IMR-90 (cell line): ENCODE measurements around the gene LINGO1. TPM values are rescaled to one million over a fixed set of nuclear protein-coding genes. Genes with fewer than 3 reads are reported as not detected.

Source experiments
- ATAC-seq: fragments of 200-7000 bp; cut with Tn5 transposase; 2 replicates; pipeline ENCODE4 v1.9.1; 2020; ENCODE audit warnings: low read depth, mild to moderate bottlenecking, moderate library complexity
- BruUV-seq: library from RNA; stranded (reverse); fragments of 400-500 nt; replicated peaks from 2 replicates; lab custom pipeline; 2021; lab: Mats Ljungman, UMichigan
- CTCF ChIA-PET: fragments of 300-600 bp; formaldehyde crosslinking; extraction: SDS; loops from one replicate; lab custom pipeline; 2021; ENCODE audit warnings: antibody characterized with exemption; lab: Yijun Ruan, JAX
- POLR2A ChIA-PET: fragments of 300-600 bp; sonication (Branson Sonifier 250); formaldehyde crosslinking; loops from one replicate; lab custom pipeline; 2022; ENCODE audit warnings: antibody characterized with exemption; ENCODE audit not compliant: unreplicated experiment; lab: Charles Lee
- DNase-seq: peaks from one replicate; pipeline ENCODE4 v3.0.0; 2013
- H2AFZ ChIP-seq: replicated peaks from 2 replicates; pipeline ENCODE3; 2013; ENCODE audit warnings: low read length, mild to moderate bottlenecking; ENCODE audit not compliant: poor library complexity
- H2AK5ac ChIP-seq: 2 replicates; pipeline ENCODE4 v1.6.1; 2013; ENCODE audit warnings: low read depth, low read length, inconsistent platforms
- H2AK9ac ChIP-seq: replicated peaks from 2 replicates; pipeline ENCODE3; 2013; ENCODE audit warnings: mild to moderate bottlenecking, low read depth, low read length, moderate library complexity; ENCODE audit not compliant: poor library complexity
- H2BK120ac ChIP-seq: 2 replicates; pipeline ENCODE4 v1.6.1; 2013; ENCODE audit warnings: low read depth, low read length, inconsistent platforms
- H2BK15ac ChIP-seq: 3 replicates; pipeline ENCODE4 v1.6.1; 2013; ENCODE audit warnings: low read depth, low read length, inconsistent platforms
- H2BK20ac ChIP-seq: 2 replicates; pipeline ENCODE4 v1.6.1; 2013; ENCODE audit warnings: low read depth, mild to moderate bottlenecking, inconsistent platforms, low read length, moderate library complexity
- H2BK5ac ChIP-seq: 2 replicates; pipeline ENCODE4 v1.6.1; 2013; ENCODE audit warnings: mild to moderate bottlenecking, low read depth, low read length, inconsistent platforms; ENCODE audit not compliant: poor library complexity, severe bottlenecking
- H3K14ac ChIP-seq: replicated peaks from 2 replicates; pipeline ENCODE4 v1.6.1; 2013; ENCODE audit warnings: low read depth, low read length, inconsistent platforms
- H3K18ac ChIP-seq: 2 replicates; pipeline ENCODE4 v1.6.1; 2013; ENCODE audit warnings: low read depth, low read length, control low read depth
- H3K23ac ChIP-seq: 2 replicates; pipeline ENCODE4 v1.6.1; 2013; ENCODE audit warnings: low read depth, low read length, inconsistent platforms
- H3K27ac ChIP-seq: 2 replicates; pipeline ENCODE4 v1.5.1; 2013; ENCODE audit warnings: mild to moderate bottlenecking, control low read depth, low read length; ENCODE audit not compliant: insufficient read depth
- H3K27me3 ChIP-seq: 2 replicates; pipeline ENCODE4 v1.6.1; 2013; ENCODE audit warnings: low read length; ENCODE audit not compliant: control insufficient read depth, insufficient read depth
- H3K36me3 ChIP-seq: 2 replicates; pipeline ENCODE4 v1.6.1; 2013; ENCODE audit warnings: low read length, mixed read lengths; ENCODE audit not compliant: control insufficient read depth, insufficient read depth
- H3K4ac ChIP-seq: 2 replicates; pipeline ENCODE4 v1.6.1; 2013; ENCODE audit warnings: low read depth, low read length, inconsistent platforms
- H3K4me1 ChIP-seq: 2 replicates; pipeline ENCODE4 v1.6.1; 2013; ENCODE audit warnings: low read length, mixed read lengths; ENCODE audit not compliant: control insufficient read depth, insufficient read depth
- H3K4me2 ChIP-seq: 2 replicates; pipeline ENCODE4 v1.6.1; 2013; ENCODE audit warnings: low read depth, mild to moderate bottlenecking, control low read depth, low read length, moderate library complexity
- H3K4me3 ChIP-seq: 2 replicates; pipeline ENCODE4 v1.5.1; 2013; ENCODE audit warnings: low read depth, mild to moderate bottlenecking, control low read depth, low read length, moderate library complexity; ENCODE audit not compliant: insufficient read depth
- H3K56ac ChIP-seq: 2 replicates; pipeline ENCODE4 v1.6.1; 2013; ENCODE audit warnings: low read length, inconsistent platforms; ENCODE audit not compliant: insufficient read depth; ENCODE audit errors: extremely low read depth
- H3K79me1 ChIP-seq, 2 experiments: 2 replicates each; pipeline ENCODE4 v1.6.1; 2013; ENCODE audit warnings: low read length in 2 of 2, inconsistent platforms in 1 of 2, low read depth in 1 of 2
- H3K9ac ChIP-seq: 2 replicates; pipeline ENCODE4 v1.6.1; 2013; ENCODE audit warnings: low read depth, low read length, control low read depth
- H3K9me1 ChIP-seq: 2 replicates; pipeline ENCODE4 v1.6.1; 2013; ENCODE audit warnings: low read length, inconsistent platforms; ENCODE audit not compliant: insufficient read depth
- H3K9me3 ChIP-seq: 2 replicates; pipeline ENCODE4 v1.6.1; 2013; ENCODE audit warnings: low read length; ENCODE audit not compliant: control insufficient read depth, insufficient read depth
- H4K20me1 ChIP-seq: 2 replicates; pipeline ENCODE4 v1.6.1; 2013; ENCODE audit warnings: low read length, inconsistent platforms; ENCODE audit not compliant: insufficient read depth
- H4K5ac ChIP-seq: 2 replicates; pipeline ENCODE4 v1.6.1; 2013; ENCODE audit warnings: mild to moderate bottlenecking, low read depth, low read length, control low read depth
- H4K8ac ChIP-seq, 2 experiments: 2 replicates each; pipeline ENCODE4 v1.6.1; 2013; ENCODE audit warnings: low read depth in 2 of 2, low read length in 2 of 2, control low read depth in 1 of 2, inconsistent platforms in 1 of 2
- H4K91ac ChIP-seq: 2 replicates; pipeline ENCODE4 v1.6.1; 2013; ENCODE audit warnings: low read depth, low read length, inconsistent platforms; ENCODE audit not compliant: insufficient read depth
- BHLHE40 ChIP-seq: fragments of 150-350 bp; IDR thresholded peaks from 2 replicates; pipeline ENCODE4 v1.6.1; 2016; ENCODE audit warnings: mild to moderate bottlenecking, low read depth, low read length
- CEBPB ChIP-seq: IDR thresholded peaks from 2 replicates; pipeline ENCODE4 v1.6.1; 2012; ENCODE audit warnings: low read depth, low read length, improper control_type of control experiment
- CHD1 ChIP-seq: IDR thresholded peaks from 2 replicates; pipeline ENCODE4 v1.6.1; 2012; ENCODE audit warnings: low read depth, low read length, improper control_type of control experiment
- FOS ChIP-seq: fragments of 150-350 bp; IDR thresholded peaks from 2 replicates; pipeline ENCODE4 v1.6.1; 2016; ENCODE audit warnings: low read depth, low read length
- MAFK ChIP-seq: IDR thresholded peaks from 2 replicates; pipeline ENCODE4 v1.6.1; 2012; ENCODE audit warnings: low read depth, low read length, improper control_type of control experiment
- MAZ ChIP-seq: IDR thresholded peaks from 2 replicates; pipeline ENCODE4 v1.6.1; 2012; ENCODE audit warnings: low read depth, mild to moderate bottlenecking, low read length, improper control_type of control experiment, moderate library complexity, borderline replicate concordance
- MXI1 ChIP-seq: IDR thresholded peaks from 2 replicates; pipeline ENCODE4 v1.6.1; 2012; ENCODE audit warnings: low read depth, mild to moderate bottlenecking, low read length, moderate library complexity, borderline replicate concordance
- NFE2L2 ChIP-seq: fragments of 150-350 bp; IDR thresholded peaks from 2 replicates; pipeline ENCODE4 v1.6.1; 2016; ENCODE audit warnings: low read depth, mild to moderate bottlenecking, low read length
- POLR2A ChIP-seq: IDR thresholded peaks from 2 replicates; pipeline ENCODE4 v1.6.1; 2012; ENCODE audit warnings: mild to moderate bottlenecking, low read depth, low read length
- RAD21 ChIP-seq: IDR thresholded peaks from 2 replicates; pipeline ENCODE4 v1.6.1; 2012; ENCODE audit warnings: low read length, improper control_type of control experiment
- RCOR1 ChIP-seq: IDR thresholded peaks from 2 replicates; pipeline ENCODE4 v1.6.1; 2012; ENCODE audit warnings: mild to moderate bottlenecking, low read length, improper control_type of control experiment; ENCODE audit not compliant: insufficient replicate concordance
- RFX5 ChIP-seq: IDR thresholded peaks from 2 replicates; pipeline ENCODE4 v1.8.0; 2012; ENCODE audit warnings: low read depth, mild to moderate bottlenecking, low read length, moderate library complexity
- SMC3 ChIP-seq: fragments of 150-350 bp; IDR thresholded peaks from 2 replicates; pipeline ENCODE4 v1.6.1; 2016; ENCODE audit warnings: low read depth, mild to moderate bottlenecking, antibody characterized with exemption, low read length, moderate library complexity
- WGBS, 2 experiments: methylation state at CpG; one replicate each; pipeline versions ENCODE4 v1.1.5 to v1.1.7; 2013; ENCODE audit warnings: missing lambda C conversion rate in 2 of 2; ENCODE audit not compliant: insufficient read length in 1 of 2; ENCODE audit errors: extremely low coverage in 2 of 2; 5-methylcytosine and 5-hydroxymethylcytosine counted together
- dilution Hi-C: fragments of 300-500 bp; cut with HindIII; formaldehyde crosslinking; loops from one replicate; pipeline ENCODE4 v1.14.3; 2018; ENCODE audit warnings: low sequenced_read_pairs; ENCODE audit not compliant: unreplicated experiment
- in situ Hi-C: fragments of 300-500 bp; cut with MboI; formaldehyde crosslinking; loops from 3 replicates; pipeline ENCODE4 v1.14.3; 2019; ENCODE audit warnings: low sequenced_read_pairs, inconsistent platforms, mixed read lengths
- intact Hi-C: fragments of 100-400 bp; cut with micrococcal nuclease; formaldehyde crosslinking; loops from 2 replicates; pipeline ENCODE4 v1.10.0; 2022
- polyA plus RNA-seq, 3 experiments: library from polyadenylated mRNA; depleted of rRNA; stranded (reverse); fragments of >200 nt; gene quantifications; 2 replicates each; pipeline ENCODE4 v1.2.3, GENCODE V29; 2012; ENCODE audit warnings: low replicate concordance in 1 of 3
- total RNA-seq: library from RNA; depleted of rRNA; stranded (reverse); fragments of >200 nt; gene quantifications from 2 replicates; pipeline ENCODE4 v1.2.3, GENCODE V29; 2012
- TF ChIP-seq, protein P1 (sequence below): conservative IDR thresholded peaks from 2 replicates; pipeline ENCODE4 v1.5.1; 2012; ENCODE audit warnings: mild to moderate bottlenecking, low read depth, low read length, improper control_type of control experiment
- TF ChIP-seq, protein P2 (sequence below): fragments of 150-350 bp; IDR thresholded peaks from 2 replicates; pipeline ENCODE4 v1.6.1; 2017; ENCODE audit warnings: mild to moderate bottlenecking, antibody characterized with exemption, low read length, low read depth
- TF ChIP-seq, protein P3 (sequence below): fragments of 150-350 bp; IDR thresholded peaks from 2 replicates; pipeline ENCODE4 v1.6.1; 2016; ENCODE audit warnings: low read depth, mild to moderate bottlenecking, low read length, moderate library complexity, borderline replicate concordance

Gene LINGO1
- total and polyA plus RNA-seq, 2 of the 4 experiments (the other 2 are of a cell fraction) = 0.05 TPM; not detected in 1

DNA sequence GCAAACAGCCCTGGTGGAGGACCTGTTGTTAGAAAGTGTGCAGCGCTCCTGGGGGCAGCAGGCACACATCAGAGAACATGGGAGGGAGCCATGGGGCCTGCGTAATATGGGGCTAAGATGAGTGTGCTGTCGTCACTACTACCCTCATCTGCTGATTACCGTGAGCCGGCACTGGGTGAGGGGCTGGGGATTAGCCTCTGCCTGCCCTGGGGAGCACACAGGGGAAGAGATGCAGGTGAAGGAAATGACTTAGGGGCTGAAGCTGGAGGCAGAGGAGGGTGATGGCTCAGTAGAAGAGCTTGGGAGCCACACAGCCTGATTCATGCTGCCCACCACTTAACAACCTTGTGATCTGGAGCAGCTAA, 33.6 kb upstream of the LINGO1 start:
- no peaks in the 10 kb centered on the region for H3K4me1 ChIP-seq
- H2BK120ac ChIP-seq = no peak overlapping the region
- WGBS, 2 experiments = 42% methylated on average over 2 of the region's 5 CpGs; no CpG with 5 or more reads in 1 of the 2 experiments
- H2BK15ac ChIP-seq = no peak overlapping the region
- H4K20me1 ChIP-seq = no peaks in the 10 kb centered on the region
- H2BK20ac ChIP-seq = no peak overlapping the region
- dilution Hi-C loops = no loop called here
- no peak overlapping the region for H4K5ac ChIP-seq
- intact Hi-C loops = no loop called here
- no peak overlapping the region for H4K8ac ChIP-seq
- H3K4me3 ChIP-seq = no peak overlapping the region
- H2BK5ac ChIP-seq = no peak overlapping the region
- no peak overlapping the region for H3K27ac ChIP-seq
- no peak overlapping the region for H3K4me2 ChIP-seq
- peaks cover 76% of the 10 kb centered on the region for H3K27me3 ChIP-seq
- H3K14ac ChIP-seq = no peak overlapping the region
- no peak overlapping the region for H3K9ac ChIP-seq
- BruUV-seq = no TSS peak
- no peaks in the 10 kb centered on the region for H3K36me3 ChIP-seq
- no peak overlapping the region for H3K4ac ChIP-seq
- H3K9me3 ChIP-seq = no peaks in the 10 kb centered on the region
- H2AK5ac ChIP-seq = no peak overlapping the region
- H3K56ac ChIP-seq = no peak overlapping the region
- H3K18ac ChIP-seq = no peak overlapping the region
- H4K91ac ChIP-seq = no peak overlapping the region
- POLR2A ChIA-PET = no interaction called here
- no peaks in the 10 kb centered on the region for H3K9me1 ChIP-seq
- H2AFZ ChIP-seq = no peak overlapping the region
- H3K79me1 ChIP-seq = no peaks in the 10 kb centered on the region
- CTCF ChIA-PET = no interaction called here
- DNase-seq (no peak), ATAC-seq (no peak)
- TF ChIP-seq MAZ (no peak), SMC3 (no peak), POLR2A (no peak), MAFK (no peak), BHLHE40 (no peak), CHD1 (no peak), MXI1 (no peak), CEBPB (no peak), FOS (no peak), RAD21 (no peak), NFE2L2 (no peak), RCOR1 (no peak), RFX5 (no peak)
- TF ChIP-seq, protein P1, sequence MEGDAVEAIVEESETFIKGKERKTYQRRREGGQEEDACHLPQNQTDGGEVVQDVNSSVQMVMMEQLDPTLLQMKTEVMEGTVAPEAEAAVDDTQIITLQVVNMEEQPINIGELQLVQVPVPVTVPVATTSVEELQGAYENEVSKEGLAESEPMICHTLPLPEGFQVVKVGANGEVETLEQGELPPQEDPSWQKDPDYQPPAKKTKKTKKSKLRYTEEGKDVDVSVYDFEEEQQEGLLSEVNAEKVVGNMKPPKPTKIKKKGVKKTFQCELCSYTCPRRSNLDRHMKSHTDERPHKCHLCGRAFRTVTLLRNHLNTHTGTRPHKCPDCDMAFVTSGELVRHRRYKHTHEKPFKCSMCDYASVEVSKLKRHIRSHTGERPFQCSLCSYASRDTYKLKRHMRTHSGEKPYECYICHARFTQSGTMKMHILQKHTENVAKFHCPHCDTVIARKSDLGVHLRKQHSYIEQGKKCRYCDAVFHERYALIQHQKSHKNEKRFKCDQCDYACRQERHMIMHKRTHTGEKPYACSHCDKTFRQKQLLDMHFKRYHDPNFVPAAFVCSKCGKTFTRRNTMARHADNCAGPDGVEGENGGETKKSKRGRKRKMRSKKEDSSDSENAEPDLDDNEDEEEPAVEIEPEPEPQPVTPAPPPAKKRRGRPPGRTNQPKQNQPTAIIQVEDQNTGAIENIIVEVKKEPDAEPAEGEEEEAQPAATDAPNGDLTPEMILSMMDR = no peak
- TF ChIP-seq, protein P2, sequence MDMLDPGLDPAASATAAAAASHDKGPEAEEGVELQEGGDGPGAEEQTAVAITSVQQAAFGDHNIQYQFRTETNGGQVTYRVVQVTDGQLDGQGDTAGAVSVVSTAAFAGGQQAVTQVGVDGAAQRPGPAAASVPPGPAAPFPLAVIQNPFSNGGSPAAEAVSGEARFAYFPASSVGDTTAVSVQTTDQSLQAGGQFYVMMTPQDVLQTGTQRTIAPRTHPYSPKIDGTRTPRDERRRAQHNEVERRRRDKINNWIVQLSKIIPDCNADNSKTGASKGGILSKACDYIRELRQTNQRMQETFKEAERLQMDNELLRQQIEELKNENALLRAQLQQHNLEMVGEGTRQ = no peak
- TF ChIP-seq, protein P3, sequence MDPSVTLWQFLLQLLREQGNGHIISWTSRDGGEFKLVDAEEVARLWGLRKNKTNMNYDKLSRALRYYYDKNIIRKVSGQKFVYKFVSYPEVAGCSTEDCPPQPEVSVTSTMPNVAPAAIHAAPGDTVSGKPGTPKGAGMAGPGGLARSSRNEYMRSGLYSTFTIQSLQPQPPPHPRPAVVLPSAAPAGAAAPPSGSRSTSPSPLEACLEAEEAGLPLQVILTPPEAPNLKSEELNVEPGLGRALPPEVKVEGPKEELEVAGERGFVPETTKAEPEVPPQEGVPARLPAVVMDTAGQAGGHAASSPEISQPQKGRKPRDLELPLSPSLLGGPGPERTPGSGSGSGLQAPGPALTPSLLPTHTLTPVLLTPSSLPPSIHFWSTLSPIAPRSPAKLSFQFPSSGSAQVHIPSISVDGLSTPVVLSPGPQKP = no peak
- no peak overlapping the region for H3K23ac ChIP-seq
- H2AK9ac ChIP-seq = no peak overlapping the region
- in situ Hi-C loops = no loop called here
